T-helper 17 cell (primary cell): ENCODE data around the gene ADARB1. TPM values are rescaled to one million over a fixed set of nuclear protein-coding genes. Genes with fewer than 3 reads are reported as not detected.
A peak's percentile ranks its signal among the peaks of the same experiment; 100 is the strongest.
"Not testable (repeated sequence)": the region's sequence is repeated elsewhere in the genome, so short reads cannot be mapped to it uniquely, and the experiment has no call there.

Experiments used
- ATAC-seq: fragments of 150-1000 bp; cut with Tn5 transposase; 2 replicates; pipeline ENCODE4 v1.10.0; 2021; ENCODE audit warnings: mild to moderate bottlenecking, moderate library complexity
- DNase-seq, 3 donors: peaks; one replicate each; pipeline versions ENCODE4 v3.0.0 to v3.0.0-alpha.2; 2020 to 2021
- H3K9me3 ChIP-seq: one replicate; pipeline ENCODE4 v1.7.0; 2013; ENCODE audit warnings: low read length, mild to moderate bottlenecking; ENCODE audit not compliant: control insufficient read depth, poor library complexity, severe bottlenecking
- H3K27ac Mint-ChIP-seq: one replicate; pipeline ENCODE4 v1.8.0; 2022; ENCODE audit warnings: mild to moderate bottlenecking, moderate library complexity, mixed read lengths
- H3K27me3 Mint-ChIP-seq: one replicate; pipeline ENCODE4 v1.8.0; 2022; ENCODE audit warnings: mixed read lengths
- H3K36me3 Mint-ChIP-seq: one replicate; pipeline ENCODE4 v1.8.0; 2022; ENCODE audit warnings: low read depth, mixed read lengths
- H3K4me1 Mint-ChIP-seq: one replicate; pipeline ENCODE4 v1.8.0; 2022; ENCODE audit warnings: mild to moderate bottlenecking, mixed read lengths
- H3K4me3 Mint-ChIP-seq: one replicate; pipeline ENCODE4 v1.8.0; 2022; ENCODE audit warnings: mild to moderate bottlenecking, moderate library complexity, mixed read lengths
- total RNA-seq, 4 donors: library from RNA in 2 of 4; stranded (reverse) in 2 of 4; gene quantifications; one replicate each; pipeline ENCODE4 v1.2.3 and lab custom pipeline; 2022 to 2026

Gene ADARB1
- total RNA-seq, 2 donors from 2014 or later: 28.4 to 37.0 TPM

DNA sequence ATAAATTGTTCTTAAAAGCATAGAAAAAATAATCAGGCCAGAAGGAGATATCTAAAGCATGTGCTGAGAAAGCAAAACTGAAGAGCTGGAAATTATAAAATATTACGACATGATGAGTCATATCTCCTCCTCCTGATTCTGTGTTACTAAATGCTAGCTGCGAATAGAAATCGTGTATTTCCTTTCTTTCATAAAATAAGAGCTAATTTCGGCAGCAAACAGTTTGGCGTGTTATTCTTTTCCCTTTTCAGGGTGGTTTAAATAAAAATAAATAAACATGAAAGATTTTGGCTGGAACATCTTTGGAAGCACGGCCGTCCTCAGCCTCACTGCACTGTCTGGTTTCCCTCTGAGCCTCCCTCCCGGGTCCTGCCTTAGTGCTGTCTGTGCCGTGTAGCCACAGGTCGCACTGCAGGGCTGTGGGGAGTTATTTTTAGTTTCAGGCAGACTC, 56.0 kb downstream of the ADARB1 start:
- no peak for DNase-seq

DNA sequence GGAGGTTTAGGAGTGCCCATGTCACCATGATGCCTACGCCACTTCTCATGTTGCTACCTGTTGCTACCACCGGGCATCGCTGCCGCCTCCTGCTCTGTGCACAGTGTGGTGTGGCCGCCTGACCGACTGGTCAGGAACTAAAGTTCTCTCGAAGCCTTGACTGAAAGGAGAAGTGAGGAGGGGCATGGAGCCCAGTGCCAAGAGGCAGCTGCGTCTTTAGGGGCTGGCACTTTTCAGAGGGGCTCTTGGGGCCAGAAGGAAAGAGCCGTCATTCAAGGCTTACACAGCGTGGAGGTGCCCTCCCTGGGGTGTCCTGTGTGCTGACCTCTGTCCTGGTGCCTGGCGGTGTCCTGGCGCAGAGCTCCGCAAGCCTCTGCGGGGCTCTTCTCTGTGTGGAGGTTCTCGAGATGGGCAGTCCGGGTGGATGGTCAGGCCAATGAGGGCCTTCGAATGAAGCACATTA, 57.2 kb downstream of the ADARB1 start:
- Mint-ChIP-seq H3K27ac (no peak overlapping the region), H3K4me3 (no peak overlapping the region), H3K36me3 (no peaks in the 10 kb centered on the region), H3K27me3 (no peaks in the 10 kb centered on the region), H3K4me1 (peaks cover 21% of the 10 kb centered on the region)
- DNase-seq (no peak), ATAC-seq (no peak)
- no peaks in the 10 kb centered on the region for H3K9me3 ChIP-seq

More for the DNA sequence above, 56.0 kb downstream of the ADARB1 start:
- Mint-ChIP-seq H3K27me3 (no peaks in the 10 kb centered on the region), H3K27ac (no peak overlapping the region), H3K4me1 (peaks cover 26% of the 10 kb centered on the region), H3K36me3 (no peaks in the 10 kb centered on the region), H3K4me3 (no peak overlapping the region)
- no peaks in the 10 kb centered on the region for H3K9me3 ChIP-seq
- ATAC-seq: no peak

DNA sequence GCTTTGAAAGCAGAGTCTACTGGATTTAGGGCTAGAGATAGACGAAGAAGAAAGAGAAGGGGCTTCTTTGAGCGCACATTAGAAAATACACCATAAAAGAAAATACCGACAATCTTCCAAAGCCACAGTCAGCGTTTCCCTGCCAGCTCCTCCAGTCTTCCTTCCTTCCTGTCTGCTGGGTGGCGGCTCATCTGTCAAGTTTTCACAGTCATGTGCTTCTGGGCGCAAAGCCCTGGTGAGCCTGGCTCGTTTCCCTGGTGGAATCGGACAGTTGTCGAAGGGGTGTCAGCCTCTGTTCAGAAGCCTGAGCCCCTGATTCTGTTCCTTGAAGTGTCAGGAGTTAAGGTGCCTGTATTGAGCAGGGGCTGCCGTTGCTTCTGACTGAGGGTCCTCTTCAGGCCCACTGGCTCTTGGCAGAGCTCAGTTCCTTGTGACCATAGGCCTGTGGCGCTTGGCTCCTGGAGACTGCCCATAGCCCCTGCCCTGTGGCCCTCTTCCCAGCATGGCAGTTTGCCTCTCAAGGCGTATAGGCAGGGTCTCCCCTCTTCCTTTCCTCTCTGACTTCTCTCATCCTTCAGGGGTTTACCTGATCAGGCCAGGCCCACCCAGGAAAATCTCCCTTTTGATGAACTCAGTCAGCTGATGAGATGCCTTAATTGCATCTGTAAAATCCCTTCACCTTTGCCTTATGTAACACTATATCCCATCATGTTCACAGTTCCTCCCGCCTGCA, 58.6 kb downstream of the ADARB1 start:
- H3K9me3 ChIP-seq: no peaks in the 10 kb centered on the region
- Mint-ChIP-seq H3K36me3 (no peaks in the 10 kb centered on the region), H3K27ac (peak overlapping the region; percentile 41), H3K4me1 (peaks cover 21% of the 10 kb centered on the region), H3K27me3 (no peaks in the 10 kb centered on the region), H3K4me3 (no peak overlapping the region)
- DNase-seq (no peak), ATAC-seq (no peak)

- not testable (repeated sequence) for H3K27me3 Mint-ChIP-seq, H3K4me3 Mint-ChIP-seq, ATAC-seq, H3K9me3 ChIP-seq, H3K36me3 Mint-ChIP-seq, DNase-seq
- peaks cover 18% of the 10 kb centered on the region for H3K4me1 Mint-ChIP-seq
- H3K27ac Mint-ChIP-seq: peak overlapping the region; percentile 14
Observed at GRCh38 chr21:45133574-45134278, 59.3 kb downstream of the ADARB1 start.

DNA sequence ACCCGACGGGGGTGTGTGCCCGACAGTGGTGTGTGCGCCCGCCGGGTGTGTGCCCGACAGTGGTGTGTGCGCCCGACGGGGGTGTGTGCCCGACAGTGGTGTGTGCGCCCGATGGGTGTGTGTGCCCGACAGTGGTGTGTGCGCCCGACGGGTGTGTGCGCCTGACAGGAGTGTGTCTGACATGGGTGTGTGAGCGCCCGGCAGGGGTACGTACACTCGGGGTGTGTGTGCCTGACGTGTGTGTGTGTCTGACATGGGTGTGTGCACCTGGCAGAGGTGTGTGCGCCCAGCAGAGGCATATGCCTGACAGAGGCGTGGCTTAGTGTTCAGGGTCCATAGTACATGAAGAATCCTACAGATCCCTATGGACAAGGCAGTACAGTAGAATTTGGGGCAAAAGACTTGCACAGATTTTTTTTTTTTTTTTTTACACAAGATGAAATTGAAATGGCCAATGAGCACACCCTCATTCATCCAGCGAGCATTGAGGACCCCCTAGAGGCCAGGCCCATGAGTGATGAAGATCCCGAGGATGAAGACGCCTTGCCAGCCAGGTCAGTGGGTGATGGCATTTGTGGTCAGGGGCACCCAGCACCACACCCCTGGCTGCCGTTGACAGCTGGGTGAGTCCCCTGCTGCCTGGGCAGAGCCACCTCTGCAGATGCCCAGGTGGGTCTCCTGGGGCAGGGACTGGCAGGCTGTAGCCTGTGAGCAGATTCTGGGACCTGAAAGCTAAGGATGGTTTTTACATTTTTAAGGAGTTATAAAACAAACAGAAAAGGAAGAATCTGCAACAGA, 60.1 kb downstream of the ADARB1 start:
- ATAC-seq: no peak

GRCh38 chr21:45135122-45135521, 60.7 kb downstream of the ADARB1 start:
- H3K4me3 Mint-ChIP-seq: no peak overlapping the region
- no peak for ATAC-seq
- H3K27me3 Mint-ChIP-seq: no peaks in the 10 kb centered on the region
- DNase-seq: no peak
- H3K36me3 Mint-ChIP-seq: no peaks in the 10 kb centered on the region
- H3K9me3 ChIP-seq: no peaks in the 10 kb centered on the region
- H3K27ac Mint-ChIP-seq: no peak overlapping the region
- peaks cover 18% of the 10 kb centered on the region for H3K4me1 Mint-ChIP-seq

More for the DNA sequence above, 60.1 kb downstream of the ADARB1 start:
- Mint-ChIP-seq H3K36me3 (no peaks in the 10 kb centered on the region), H3K27me3 (no peaks in the 10 kb centered on the region), H3K27ac (no peak overlapping the region), H3K4me3 (no peak overlapping the region), H3K4me1 (peaks cover 18% of the 10 kb centered on the region)
- no peak for DNase-seq
- no peaks in the 10 kb centered on the region for H3K9me3 ChIP-seq

DNA sequence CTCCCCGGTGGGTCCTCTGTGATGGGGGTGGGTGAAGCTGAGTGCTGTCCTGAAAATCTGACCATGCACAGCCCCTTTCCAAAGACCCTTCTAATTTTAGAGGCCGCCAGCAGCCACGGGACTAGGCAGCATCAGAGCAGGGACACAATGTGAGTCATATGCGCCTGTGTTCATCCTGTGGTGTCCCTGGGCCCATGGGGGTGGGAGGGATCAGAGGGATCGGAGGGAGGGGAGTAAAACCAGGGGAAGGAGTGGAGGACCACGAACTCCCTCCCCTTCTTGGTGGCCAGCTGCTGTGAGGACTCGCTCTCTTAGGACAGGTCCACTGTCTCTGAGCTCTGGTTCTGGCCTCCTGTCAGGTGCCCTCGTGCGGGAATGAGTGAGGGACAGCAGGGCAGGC, 61.5 kb downstream of the ADARB1 start:
- Mint-ChIP-seq H3K27ac (no peak overlapping the region), H3K4me1 (peaks cover 22% of the 10 kb centered on the region)

DNA sequence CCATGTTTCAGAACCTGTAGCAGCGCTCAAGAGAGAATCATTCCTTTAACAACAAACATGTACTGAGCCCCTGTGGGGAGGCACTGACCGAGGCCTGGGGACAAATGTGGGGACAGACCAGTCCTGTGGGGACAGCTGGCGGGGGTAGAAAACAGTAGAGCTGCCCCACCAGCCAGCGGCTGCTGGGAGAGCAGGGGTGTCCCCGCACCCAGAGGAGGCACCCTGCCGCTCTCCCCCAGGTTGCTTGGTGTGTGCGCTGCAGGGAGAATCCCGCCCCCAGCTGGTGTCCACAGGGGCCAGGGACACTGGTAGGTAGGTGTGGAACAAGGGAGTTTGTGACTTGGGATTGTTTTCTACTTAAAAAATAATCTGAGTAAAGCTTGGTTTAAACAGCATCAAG, 62.1 kb downstream of the ADARB1 start:
- H3K4me3 Mint-ChIP-seq: no peak overlapping the region

More for the DNA sequence above, 61.5 kb downstream of the ADARB1 start:
- H3K36me3 Mint-ChIP-seq: no peaks in the 10 kb centered on the region
- H3K9me3 ChIP-seq: no peaks in the 10 kb centered on the region
- H3K27me3 Mint-ChIP-seq: no peaks in the 10 kb centered on the region
- no peak overlapping the region for H3K4me3 Mint-ChIP-seq
- ATAC-seq (no peak), DNase-seq (no peak)

GRCh38 chr21:45136927-45137611, 62.7 kb downstream of the ADARB1 start:
- no peaks in the 10 kb centered on the region for H3K9me3 ChIP-seq
- Mint-ChIP-seq H3K36me3 (no peaks in the 10 kb centered on the region), H3K4me3 (no peak overlapping the region), H3K4me1 (peaks cover 22% of the 10 kb centered on the region), H3K27me3 (no peaks in the 10 kb centered on the region), H3K27ac (peak overlapping the region; percentile 61)
- DNase-seq (peak; percentile 30 to 57 (median 31)), ATAC-seq (peak; percentile 53)

More for the DNA sequence above, 62.1 kb downstream of the ADARB1 start:
- Mint-ChIP-seq H3K36me3 (no peaks in the 10 kb centered on the region), H3K27ac (no peak overlapping the region), H3K27me3 (no peaks in the 10 kb centered on the region), H3K4me1 (peaks cover 22% of the 10 kb centered on the region)
- ATAC-seq (no peak), DNase-seq (no peak)
- H3K9me3 ChIP-seq: no peaks in the 10 kb centered on the region

- Mint-ChIP-seq H3K4me1 (peaks cover 21% of the 10 kb centered on the region), H3K4me3 (no peak overlapping the region), H3K27ac (peak overlapping the region; percentile 61), H3K27me3 (no peaks in the 10 kb centered on the region), H3K36me3 (no peaks in the 10 kb centered on the region)
- H3K9me3 ChIP-seq: no peaks in the 10 kb centered on the region
- ATAC-seq (no peak), DNase-seq (no peak)
Observed at GRCh38 chr21:45137612-45137937, 63.2 kb downstream of the ADARB1 start.

DNA sequence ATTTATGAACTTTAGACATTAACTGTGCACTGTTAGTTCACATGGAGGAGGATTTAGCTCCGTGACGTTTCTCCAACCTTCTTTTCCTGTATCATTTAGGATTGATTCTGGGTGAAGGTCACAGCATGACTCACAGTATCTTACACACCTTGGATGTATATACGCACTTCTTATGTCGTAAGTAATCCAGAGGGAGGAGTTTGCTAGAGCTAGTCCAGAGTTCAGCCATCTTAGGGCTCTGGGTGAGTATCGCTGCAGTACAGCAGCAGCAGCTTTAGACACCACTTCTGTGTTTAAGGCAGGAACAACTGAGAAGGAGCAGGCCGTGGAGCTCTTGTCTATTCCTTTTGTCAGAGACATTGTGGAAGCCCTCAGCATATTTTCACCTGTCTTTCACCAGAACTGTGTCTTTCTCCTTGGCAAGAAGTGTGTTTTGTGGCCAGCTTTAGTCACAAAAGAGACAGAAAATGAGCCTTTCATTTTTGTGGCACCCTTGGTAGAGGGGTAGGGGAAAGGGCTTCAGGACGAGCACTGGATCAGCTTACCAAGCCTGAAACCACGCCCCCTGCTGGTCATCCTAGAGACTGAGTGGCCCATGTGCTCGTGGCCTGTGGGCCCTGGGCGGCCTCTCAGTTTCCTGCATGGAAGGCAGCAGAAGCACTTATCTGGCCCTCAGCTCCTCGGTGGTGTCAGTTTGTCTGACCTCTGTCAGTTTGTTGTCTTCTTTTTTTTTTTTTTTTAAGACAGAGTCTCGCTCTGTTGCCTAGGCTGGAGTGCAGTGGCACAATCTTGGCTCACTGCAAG, 64.0 kb downstream of the ADARB1 start:
- Mint-ChIP-seq H3K4me1 (peaks cover 20% of the 10 kb centered on the region), H3K4me3 (no peak overlapping the region), H3K27me3 (no peaks in the 10 kb centered on the region), H3K27ac (no peak overlapping the region), H3K36me3 (peaks cover 4% of the 10 kb centered on the region)
- DNase-seq (peak; percentile 50 to 64 (median 58)), ATAC-seq (peak; percentile 59)
- no peaks in the 10 kb centered on the region for H3K9me3 ChIP-seq

- not testable (repeated sequence) for DNase-seq, ATAC-seq, H3K36me3 Mint-ChIP-seq, H3K9me3 ChIP-seq, H3K4me3 Mint-ChIP-seq, H3K27ac Mint-ChIP-seq, H3K27me3 Mint-ChIP-seq
- H3K4me1 Mint-ChIP-seq: peaks cover 22% of the 10 kb centered on the region
Observed at GRCh38 chr21:45139003-45139360, 64.6 kb downstream of the ADARB1 start.
